GM10248 (cell line): ENCODE results near the gene PRORP.

Source experiments
- CTCF ChIA-PET: fragments of 300-600 bp; sonication (Branson Sonifier 250); formaldehyde crosslinking; extraction: SDS; loops from one replicate; lab custom pipeline; 2021; ENCODE audit warnings: antibody characterized with exemption; lab: Yijun Ruan, JAX
- POLR2A ChIA-PET: fragments of 350-650 bp; sonication (Branson Sonifier 250); formaldehyde crosslinking; extraction: SDS; loops from one replicate; lab custom pipeline; 2020; ENCODE audit warnings: antibody characterized with exemption; lab: Yijun Ruan, JAX
- DNase-seq: peaks from one replicate; pipeline ENCODE4 v3.0.0; 2012; ENCODE audit errors: extremely low spot score
- TF ChIP-seq, protein P1 (sequence below): IDR thresholded peaks from 2 replicates; pipeline ENCODE4 v1.5.1; 2012; ENCODE audit warnings: mild to moderate bottlenecking, low read depth; ENCODE audit errors: extremely low read depth, missing control alignments, control extremely low read depth

PRORP gene

DNA sequence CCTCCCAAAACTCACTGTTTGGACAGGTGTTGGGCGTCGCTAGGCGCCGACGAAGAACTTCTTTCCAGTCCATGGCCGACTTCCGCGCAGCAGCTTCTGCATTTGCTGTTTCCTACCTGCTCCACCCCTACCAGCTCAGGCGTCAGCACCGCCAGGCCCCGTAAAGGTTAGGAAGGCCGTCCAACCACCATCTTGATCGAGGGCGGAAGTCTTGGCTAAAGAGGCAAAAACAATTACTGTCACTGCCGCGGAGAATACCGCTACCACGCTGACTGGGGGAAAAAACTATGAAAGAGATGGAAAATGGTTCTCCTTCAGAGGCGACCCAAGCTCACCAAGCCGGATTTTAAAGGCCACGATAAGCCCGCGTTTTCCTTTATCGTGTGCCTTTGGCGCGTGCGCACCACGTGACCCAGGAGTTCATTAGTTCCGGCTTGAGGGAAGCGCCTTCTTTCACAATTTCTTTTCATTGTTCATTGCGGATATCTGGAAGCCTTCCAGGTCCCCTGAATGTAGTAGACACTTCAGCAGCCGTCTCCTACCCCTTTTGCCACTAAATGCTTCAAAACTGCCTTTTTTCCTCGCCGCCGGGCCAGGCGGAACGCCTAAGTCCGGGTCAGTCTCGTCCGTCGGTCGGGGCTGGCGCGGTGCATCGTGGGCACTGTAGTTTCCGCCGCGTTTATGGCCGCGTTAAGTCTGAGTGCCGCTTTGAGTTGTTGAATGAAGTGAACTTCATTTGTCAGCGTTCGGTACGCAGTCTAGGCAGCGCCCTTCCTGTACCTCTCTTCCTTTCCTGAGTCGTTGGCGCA lies at the start of gene PRORP, which contains the start of gene PPP2R3C:
Gene PRORP (plus strand): TSS at position 666 of the 809 bp plus-strand sequence. CDS start 694 bp downstream, outside the sequence.
Gene PPP2R3C (minus strand): TSS at position 104 of the 809 bp plus-strand sequence. CDS start 31 bp downstream, at position 73.
- TF ChIP-seq, protein P1, sequence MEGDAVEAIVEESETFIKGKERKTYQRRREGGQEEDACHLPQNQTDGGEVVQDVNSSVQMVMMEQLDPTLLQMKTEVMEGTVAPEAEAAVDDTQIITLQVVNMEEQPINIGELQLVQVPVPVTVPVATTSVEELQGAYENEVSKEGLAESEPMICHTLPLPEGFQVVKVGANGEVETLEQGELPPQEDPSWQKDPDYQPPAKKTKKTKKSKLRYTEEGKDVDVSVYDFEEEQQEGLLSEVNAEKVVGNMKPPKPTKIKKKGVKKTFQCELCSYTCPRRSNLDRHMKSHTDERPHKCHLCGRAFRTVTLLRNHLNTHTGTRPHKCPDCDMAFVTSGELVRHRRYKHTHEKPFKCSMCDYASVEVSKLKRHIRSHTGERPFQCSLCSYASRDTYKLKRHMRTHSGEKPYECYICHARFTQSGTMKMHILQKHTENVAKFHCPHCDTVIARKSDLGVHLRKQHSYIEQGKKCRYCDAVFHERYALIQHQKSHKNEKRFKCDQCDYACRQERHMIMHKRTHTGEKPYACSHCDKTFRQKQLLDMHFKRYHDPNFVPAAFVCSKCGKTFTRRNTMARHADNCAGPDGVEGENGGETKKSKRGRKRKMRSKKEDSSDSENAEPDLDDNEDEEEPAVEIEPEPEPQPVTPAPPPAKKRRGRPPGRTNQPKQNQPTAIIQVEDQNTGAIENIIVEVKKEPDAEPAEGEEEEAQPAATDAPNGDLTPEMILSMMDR: no peak
- CTCF ChIA-PET: interaction anchor here (0.9 to 2.3 kb wide), 8 partner anchors 9 to 298 kb away, joined by 3 to 12 read pairs (median 3); no protein-coding TSS in a partner anchor
- POLR2A ChIA-PET: interaction anchor here (0.5 to 1.8 kb wide), 6 partner anchors 11 to 282 kb away, joined by 3 to 14 read pairs (median 4); partner anchors contain the start of genes NFKBIA and PSMA6
- peak; percentile 93 for DNase-seq

DNA sequence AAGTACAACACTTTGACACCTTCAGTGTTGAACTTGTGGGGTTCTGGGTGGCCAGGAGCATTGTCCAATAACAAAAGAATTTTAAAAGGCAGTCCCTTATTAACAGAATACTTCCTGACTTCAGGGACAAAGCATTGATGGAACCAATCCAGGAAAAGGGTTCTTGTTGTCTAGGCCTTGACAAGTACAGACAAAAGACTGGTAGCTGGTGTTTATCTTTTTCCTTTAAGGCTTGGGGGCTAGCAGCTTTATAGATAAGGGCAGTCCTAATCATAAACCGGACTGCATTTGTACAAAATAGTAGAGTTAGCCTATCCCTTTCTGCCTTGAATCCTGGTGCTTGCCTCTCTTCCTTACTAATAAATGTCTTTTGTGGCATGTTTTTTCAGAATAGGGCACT lies 48.9 kb upstream of the PRORP start:
- CTCF ChIA-PET: interaction anchor here (1.3 kb wide), 1 partner anchor 21 kb away, joined by 3 read pairs; no protein-coding TSS in a partner anchor
- TF ChIP-seq, protein P1: no peak

DNA sequence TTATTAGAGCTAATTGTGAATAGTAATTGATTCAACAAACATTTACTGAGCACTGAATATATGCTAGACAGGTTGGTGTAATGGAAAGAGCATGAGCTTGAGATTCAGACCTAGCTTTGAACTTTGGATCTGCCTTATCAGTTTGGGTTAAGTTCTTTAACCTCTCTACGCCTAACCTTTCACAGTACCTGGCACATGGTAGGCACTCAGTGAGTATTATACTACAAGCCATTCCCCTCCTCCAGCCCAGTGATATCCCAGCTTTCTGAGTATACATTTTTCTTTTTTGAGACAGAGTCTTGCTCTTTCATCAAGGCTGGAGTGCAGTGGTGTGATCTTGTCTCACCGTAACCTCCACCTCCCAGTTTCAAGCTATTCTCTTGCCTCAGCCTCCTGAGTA lies 44.3 kb upstream of the PRORP start:
- ChIA-PET POLR2A (no interaction called here), CTCF (interaction anchor here (1.1 to 1.8 kb wide), 4 partner anchors 9 to 16 kb away, joined by 3 to 5 read pairs (median 4); no protein-coding TSS in a partner anchor)
- TF ChIP-seq, protein P1: no peak
- no peak for DNase-seq

More for the DNA sequence above, 48.9 kb upstream of the PRORP start:
- DNase-seq: no peak
- POLR2A ChIA-PET: no interaction called here

DNA sequence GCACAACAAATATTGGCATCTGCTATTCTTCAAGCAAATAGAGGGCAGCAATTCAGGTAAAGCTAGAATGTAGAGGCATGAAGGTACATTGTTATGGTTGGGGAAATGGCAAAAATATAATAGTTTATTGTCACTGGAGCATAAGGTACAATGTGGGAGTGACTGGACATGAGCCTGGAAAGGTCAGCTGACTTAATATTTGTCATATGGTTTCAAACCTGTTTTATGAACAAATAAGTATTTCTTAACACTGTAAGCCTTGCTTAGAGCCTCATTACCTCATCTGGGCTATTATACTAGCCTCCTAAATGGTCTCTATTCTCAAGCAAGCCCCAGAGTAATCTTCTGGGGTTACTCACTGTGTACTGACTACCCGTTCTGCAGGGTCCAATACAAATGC lies 42.6 kb upstream of the PRORP start:
- POLR2A ChIA-PET: no interaction called here
- DNase-seq: no peak
- TF ChIP-seq, protein P1: no peak
- CTCF ChIA-PET: interaction anchor here (0.9 to 2.8 kb wide), 3 partner anchors 11 to 15 kb away, joined by 3 to 10 read pairs (median 5); no protein-coding TSS in a partner anchor

DNA sequence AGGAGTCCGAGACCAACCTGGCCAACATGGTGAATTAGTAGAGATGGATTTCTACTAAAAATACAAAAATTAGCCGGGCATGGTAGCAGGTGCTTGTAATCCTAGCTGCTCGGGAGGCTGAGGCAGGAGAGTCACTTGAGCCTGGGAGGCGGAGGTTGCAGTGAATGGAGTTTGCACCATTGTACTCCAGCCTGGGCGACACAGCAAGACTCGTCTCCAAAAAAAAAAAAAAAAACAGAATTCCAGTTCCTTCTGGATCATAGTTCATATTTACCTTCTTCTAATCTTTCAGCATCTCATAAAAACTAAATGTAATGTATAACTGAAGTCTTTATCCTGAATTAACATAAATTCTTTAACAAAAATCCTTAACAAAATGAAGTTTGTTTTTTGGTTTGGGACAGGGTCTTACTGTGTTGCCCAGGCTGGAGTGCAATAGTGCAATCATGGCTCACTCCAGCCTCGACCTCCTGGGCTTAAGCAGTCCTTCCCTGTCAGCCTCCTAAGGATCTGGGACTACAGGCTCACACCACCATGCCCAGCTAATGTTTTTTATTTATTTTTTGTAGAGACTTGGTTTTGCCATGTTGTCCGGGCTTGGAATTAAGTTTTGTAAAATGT lies 38.7 kb upstream of the PRORP start:
- POLR2A ChIA-PET: no interaction called here
- CTCF ChIA-PET: interaction anchor here (1.1 kb wide), 1 partner anchor 38 kb away, joined by 3 read pairs; the partner anchor contains the start of gene FAM177A1
- no peak for DNase-seq
- TF ChIP-seq, protein P1: no peak

DNA sequence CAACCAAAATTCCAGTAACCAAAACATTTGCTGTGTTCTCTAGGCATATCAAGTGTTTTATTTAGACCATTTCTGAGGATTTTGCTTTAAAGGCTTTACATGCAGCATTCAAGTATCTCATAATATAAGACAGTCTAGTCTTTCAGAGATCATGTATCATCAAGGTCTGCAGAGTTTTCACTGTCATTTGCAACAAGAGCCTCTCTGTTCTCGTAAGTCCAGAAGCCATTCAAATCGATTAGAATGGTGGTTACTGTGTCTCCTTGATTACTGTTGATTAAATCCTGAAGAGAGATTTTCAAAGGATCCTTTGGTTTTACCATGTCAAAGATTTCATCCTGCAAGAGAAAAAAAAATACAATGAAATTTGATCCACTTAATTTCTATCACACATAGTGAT lies 36.9 kb upstream of the PRORP start:
- CTCF ChIA-PET: no interaction called here
- POLR2A ChIA-PET: no interaction called here
- no peak for DNase-seq
- TF ChIP-seq, protein P1: no peak
